ENCODE results near the gene PTPN9. TPM values are rescaled to one million over a fixed set of nuclear protein-coding genes. Genes with fewer than 3 reads are reported as not detected.
"Not testable (repeated sequence)": the region's sequence is repeated elsewhere in the genome, so short reads cannot be mapped to it uniquely, and the experiment has no call there.

Gene PTPN9
- total RNA-seq, 1 donor from 2014 or later, result 12.6 TPM

DNA sequence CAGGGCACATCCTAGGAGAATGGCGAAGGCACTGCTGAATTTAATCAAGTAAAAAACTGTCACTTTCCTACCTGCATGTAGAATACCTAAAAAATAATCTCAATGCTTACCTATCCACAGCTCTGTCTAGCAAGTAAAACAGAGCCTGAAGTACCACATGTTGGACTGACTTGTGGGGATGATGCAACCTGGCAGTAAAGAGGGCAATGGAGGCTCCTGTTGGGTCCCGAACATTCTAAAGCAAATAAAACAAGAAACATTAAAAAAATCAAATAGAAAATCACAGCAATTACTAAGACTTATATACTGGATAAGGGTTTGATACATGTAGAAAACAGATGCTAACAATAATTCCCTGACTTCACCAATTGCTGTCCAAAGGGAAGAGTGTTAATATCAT lies 56.1 kb downstream of the PTPN9 start:
- Histone ChIP-seq H3K4me3 (ENCODE audit: low read depth, low read length) (no peak overlapping the region), H3K27me3 (ENCODE audit: control insufficient read depth, insufficient read depth, low read length) (no peaks in the 10 kb centered on the region), H3K36me3 (ENCODE audit: control insufficient read depth, insufficient read depth, low read length) (peaks cover 6% of the 10 kb centered on the region)
- DNase-seq (ENCODE audit: low read depth), result no peak
- no peak for FAIRE-seq
- TF ChIP-seq, protein P1, sequence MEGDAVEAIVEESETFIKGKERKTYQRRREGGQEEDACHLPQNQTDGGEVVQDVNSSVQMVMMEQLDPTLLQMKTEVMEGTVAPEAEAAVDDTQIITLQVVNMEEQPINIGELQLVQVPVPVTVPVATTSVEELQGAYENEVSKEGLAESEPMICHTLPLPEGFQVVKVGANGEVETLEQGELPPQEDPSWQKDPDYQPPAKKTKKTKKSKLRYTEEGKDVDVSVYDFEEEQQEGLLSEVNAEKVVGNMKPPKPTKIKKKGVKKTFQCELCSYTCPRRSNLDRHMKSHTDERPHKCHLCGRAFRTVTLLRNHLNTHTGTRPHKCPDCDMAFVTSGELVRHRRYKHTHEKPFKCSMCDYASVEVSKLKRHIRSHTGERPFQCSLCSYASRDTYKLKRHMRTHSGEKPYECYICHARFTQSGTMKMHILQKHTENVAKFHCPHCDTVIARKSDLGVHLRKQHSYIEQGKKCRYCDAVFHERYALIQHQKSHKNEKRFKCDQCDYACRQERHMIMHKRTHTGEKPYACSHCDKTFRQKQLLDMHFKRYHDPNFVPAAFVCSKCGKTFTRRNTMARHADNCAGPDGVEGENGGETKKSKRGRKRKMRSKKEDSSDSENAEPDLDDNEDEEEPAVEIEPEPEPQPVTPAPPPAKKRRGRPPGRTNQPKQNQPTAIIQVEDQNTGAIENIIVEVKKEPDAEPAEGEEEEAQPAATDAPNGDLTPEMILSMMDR (IDR thresholded peaks at IDR 0.05; ENCODE audit: insufficient read depth, low read length, severe bottlenecking), result no peak

DNA sequence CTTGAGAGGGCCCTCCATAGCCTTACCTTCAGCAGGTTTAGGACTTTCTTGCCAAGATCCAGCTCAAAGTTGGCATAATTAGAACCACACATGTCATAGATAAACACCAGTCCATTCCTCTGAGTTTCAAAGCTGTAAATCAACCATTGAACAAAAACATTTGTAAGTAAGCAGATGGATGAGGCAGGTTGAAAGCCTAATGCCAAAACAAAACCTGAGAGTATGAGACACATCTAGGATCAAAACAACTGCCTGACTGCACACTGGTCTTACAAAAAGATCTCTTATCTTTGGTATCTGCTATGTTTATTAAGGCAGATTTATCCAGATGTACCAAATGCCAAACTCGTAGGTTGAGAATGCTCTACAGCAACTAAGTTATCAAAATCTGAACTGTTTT lies 61.9 kb downstream of the PTPN9 start:
- TF ChIP-seq, protein P1 (IDR thresholded peaks at IDR 0.05; ENCODE audit: insufficient read depth, low read length, severe bottlenecking), result no peak
- DNase-seq (ENCODE audit: low read depth) (no peak), FAIRE-seq (no peak)
- H3K36me3 ChIP-seq (ENCODE audit: control insufficient read depth, insufficient read depth, low read length), result peaks cover 7% of the 10 kb centered on the region
- no peak overlapping the region for H3K4me3 ChIP-seq (ENCODE audit: low read depth, low read length)
- no peaks in the 10 kb centered on the region for H3K27me3 ChIP-seq (ENCODE audit: control insufficient read depth, insufficient read depth, low read length)

DNA sequence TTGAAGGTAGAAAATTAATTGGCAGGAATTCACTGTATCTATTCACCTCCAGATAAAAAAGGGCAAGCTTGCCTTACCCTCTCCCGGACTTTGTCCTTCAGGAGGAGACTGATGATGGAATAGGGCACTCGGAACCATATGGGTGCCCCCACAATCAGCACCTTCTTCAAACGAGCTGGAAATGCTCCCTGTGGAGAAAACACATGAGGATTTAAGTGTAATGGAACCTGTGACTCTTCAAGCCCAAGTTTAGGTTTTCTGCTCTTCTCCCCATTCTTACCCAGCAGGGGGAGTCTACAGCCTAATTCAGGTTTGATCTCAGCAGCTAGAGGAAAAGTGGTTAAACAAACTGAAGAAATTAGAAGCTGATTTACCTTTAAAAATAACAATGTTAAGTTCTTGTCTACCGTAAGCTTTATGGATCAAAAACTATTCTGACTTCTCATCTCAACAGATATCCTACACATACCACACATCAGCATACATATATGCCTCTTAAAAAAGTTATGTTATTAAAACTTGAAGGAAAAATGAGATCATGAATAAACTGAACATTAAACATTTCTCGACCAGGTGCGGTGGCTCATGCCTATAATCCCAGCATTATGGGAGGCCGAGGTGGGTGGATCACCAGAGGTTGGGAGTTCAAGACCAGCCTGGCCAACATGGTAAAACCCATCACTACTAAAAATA lies 70.1 kb downstream of the PTPN9 start:
- FAIRE-seq (no peak), DNase-seq (ENCODE audit: low read depth) (peak; percentile 28)

DNA sequence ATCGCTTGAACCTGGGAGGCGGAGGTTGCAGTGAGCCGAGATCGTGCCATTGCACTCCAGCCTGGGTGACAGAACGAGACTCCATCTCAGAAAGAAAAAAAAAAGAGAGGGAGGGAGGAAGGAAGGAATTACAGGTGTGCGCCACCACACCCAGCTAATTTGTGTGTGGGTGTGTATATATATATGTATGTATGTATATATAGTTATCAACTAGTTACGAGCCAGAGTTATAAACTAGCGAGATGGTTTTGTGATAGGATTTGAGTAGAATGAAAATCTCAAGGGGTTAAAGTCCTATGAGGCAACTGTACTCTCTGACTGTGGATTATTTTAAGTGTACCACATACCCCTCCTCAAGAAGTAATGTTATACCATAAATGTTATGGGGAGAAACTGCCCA lies 76.8 kb downstream of the PTPN9 start:
- peaks cover 6% of the 10 kb centered on the region for H3K36me3 ChIP-seq (ENCODE audit: control insufficient read depth, insufficient read depth, low read length)
- no peak overlapping the region for H3K4me3 ChIP-seq (ENCODE audit: low read depth, low read length)
- FAIRE-seq (no peak), DNase-seq (ENCODE audit: low read depth) (no peak)
- no peaks in the 10 kb centered on the region for H3K27me3 ChIP-seq (ENCODE audit: control insufficient read depth, insufficient read depth, low read length)
- TF ChIP-seq, protein P1 (IDR thresholded peaks at IDR 0.05; ENCODE audit: insufficient read depth, low read length, severe bottlenecking), result no peak

More for the DNA sequence above, 70.1 kb downstream of the PTPN9 start:
- TF ChIP-seq, protein P1 (IDR thresholded peaks at IDR 0.05; ENCODE audit: insufficient read depth, low read length, severe bottlenecking), result peak; percentile 50
- H3K4me3 ChIP-seq (ENCODE audit: low read depth, low read length), result no peak overlapping the region
- H3K27me3 ChIP-seq (ENCODE audit: control insufficient read depth, insufficient read depth, low read length), result no peaks in the 10 kb centered on the region
- H3K36me3 ChIP-seq (ENCODE audit: control insufficient read depth, insufficient read depth, low read length), result peaks cover 9% of the 10 kb centered on the region

DNA sequence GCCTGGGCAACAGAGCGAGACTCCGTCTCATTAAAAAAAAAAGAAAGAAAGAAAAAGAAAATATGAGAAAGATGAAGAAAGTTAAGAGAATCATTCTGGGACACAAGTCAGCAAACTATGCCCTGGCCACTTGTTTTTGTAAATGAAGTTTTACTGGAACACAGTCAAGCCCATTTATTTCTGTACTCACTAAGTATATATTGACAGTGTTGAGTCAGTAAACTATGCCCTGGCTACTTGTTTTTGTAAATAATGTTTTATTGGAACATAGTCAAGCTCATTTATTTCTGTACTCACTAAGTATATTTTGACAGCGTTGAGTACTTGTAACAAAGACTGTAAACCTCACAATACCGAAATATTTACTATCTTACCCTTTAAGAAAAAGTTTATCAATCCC lies 85.4 kb downstream of the PTPN9 start:
- DNase-seq (ENCODE audit: low read depth), result no peak
- TF ChIP-seq, protein P1 (IDR thresholded peaks at IDR 0.05; ENCODE audit: insufficient read depth, low read length, severe bottlenecking), result no peak
- no peak overlapping the region for H3K4me3 ChIP-seq (ENCODE audit: low read depth, low read length)
- H3K27me3 ChIP-seq (ENCODE audit: control insufficient read depth, insufficient read depth, low read length), result no peaks in the 10 kb centered on the region
- no peaks in the 10 kb centered on the region for H3K36me3 ChIP-seq (ENCODE audit: control insufficient read depth, insufficient read depth, low read length)
- FAIRE-seq, result no peak

GRCh38 chr15:75483961-75484360 lies 95.2 kb downstream of the PTPN9 start:
- no peak overlapping the region for H3K4me3 ChIP-seq (ENCODE audit: low read depth, low read length)
- H3K36me3 ChIP-seq (ENCODE audit: control insufficient read depth, insufficient read depth, low read length), result peaks cover 3% of the 10 kb centered on the region
- no peaks in the 10 kb centered on the region for H3K27me3 ChIP-seq (ENCODE audit: control insufficient read depth, insufficient read depth, low read length)
- DNase-seq (ENCODE audit: low read depth), result no peak
- TF ChIP-seq, protein P1 (IDR thresholded peaks at IDR 0.05; ENCODE audit: insufficient read depth, low read length, severe bottlenecking), result no peak
- no peak for FAIRE-seq

GRCh38 chr15:75483556-75483955 lies 95.6 kb downstream of the PTPN9 start:
- DNase-seq (ENCODE audit: low read depth); H3K36me3 ChIP-seq (ENCODE audit: control insufficient read depth, insufficient read depth, low read length); H3K27me3 ChIP-seq (ENCODE audit: control insufficient read depth, insufficient read depth, low read length); FAIRE-seq; H3K4me3 ChIP-seq (ENCODE audit: low read depth, low read length): not testable (repeated sequence)
